ENCODE data around the gene VSX2. TPM values are rescaled to one million over a fixed set of nuclear protein-coding genes. Genes with fewer than 3 reads are reported as not detected.

VSX2 gene
- polyA plus RNA-seq, 2 of the 4 experiments (the other 2 are of a cell fraction), result not detected

- FAIRE-seq, result no peak
These were observed 59.9 kb downstream of the VSX2 start for GRCh38 chr14:74299061-74299545.

GRCh38 chr14:74301594-74302151, 62.4 kb downstream of the VSX2 start:
- ChIA-PET POLR2A (interaction anchor here (1.0 kb wide), 1 partner anchor 197 kb away, joined by 3 read pairs; no protein-coding TSS in a partner anchor), CTCF (interaction anchor here (1.0 to 3.6 kb wide), 12 partner anchors 8 to 258 kb away, joined by 3 to 40 read pairs (median 6); no protein-coding TSS in a partner anchor)
- H3K27ac ChIP-seq, result peak overlapping the region; percentile 87 to 89
- H3K4me2 ChIP-seq, result peak overlapping the region; percentile 87
- DNase-seq (ENCODE audit: low read depth in 1 of 2, low spot score in 1 of 2) (no peak), FAIRE-seq (no peak), ATAC-seq (peak in 1 of 2 experiments; percentile 1; a peak in 2 of 6 replicates)
- peaks cover 2% of the 10 kb centered on the region; the same call in 1 of the 3 replicates for H3K4me1 ChIP-seq
- 48% methylated on average over 22 of the region's 22 CpGs for WGBS (ENCODE audit: missing lambda C conversion rate)
- no peaks in the 10 kb centered on the region for H3K9me3 ChIP-seq
- H3K4me3 ChIP-seq, result peak overlapping the region; percentile 96
- no peak for TF ChIP-seq HOXA7 (CRISPR knock-in tag; IDR thresholded peaks at IDR 0.05)
- no peak for TF ChIP-seq SREBF2 (IDR thresholded peaks at IDR 0.05)
- TF ChIP-seq RCOR1 (IDR thresholded peaks at IDR 0.05; ENCODE audit: low read depth, low read length), result no peak
- TF ChIP-seq HOXB13 (CRISPR knock-in tag; IDR thresholded peaks at IDR 0.05; ENCODE audit: low read depth), result no peak
- TF ChIP-seq HMGXB4 (CRISPR knock-in tag; IDR thresholded peaks at IDR 0.05; ENCODE audit: borderline replicate concordance), result no peak
- no peak for TF ChIP-seq BHLHE40 (IDR thresholded peaks at IDR 0.05; ENCODE audit: low read depth, low read length)
- TF ChIP-seq KDM5A (IDR thresholded peaks at IDR 0.05), result no peak
- TF ChIP-seq CBX2 (IDR thresholded peaks at IDR 0.05; ENCODE audit: borderline replicate concordance, low read depth), result no peak
- no peak for TF ChIP-seq PHF8 (IDR thresholded peaks at IDR 0.05; ENCODE audit: borderline replicate concordance, low read depth)
- no peak for TF ChIP-seq POLR2AphosphoS2 (conservative IDR thresholded peaks at IDR 0.05; ENCODE audit: low read length)
- no peak for TF ChIP-seq JUNB (IDR thresholded peaks at IDR 0.05)

More at GRCh38 chr14:74299061-74299545, 59.9 kb downstream of the VSX2 start:
- no peaks in the 10 kb centered on the region for H3K9me3 ChIP-seq
- 83% methylated on average over 10 of the region's 10 CpGs for WGBS (ENCODE audit: missing lambda C conversion rate)
- H3K4me3 ChIP-seq, result no peak overlapping the region
- POLR2A ChIA-PET, result no interaction called here
- no peak overlapping the region for H3K4me2 ChIP-seq
- H3K4me1 ChIP-seq, result peaks cover 2% of the 10 kb centered on the region; the same call in 1 of the 3 replicates
- H3K27ac ChIP-seq, result no peak overlapping the region
- TF ChIP-seq POLR2AphosphoS2 (conservative IDR thresholded peaks at IDR 0.05; ENCODE audit: low read length), result no peak
- no peak for TF ChIP-seq KDM1A (IDR thresholded peaks at IDR 0.05; ENCODE audit: low read depth)
- no peak for TF ChIP-seq NFE2L2 (conservative IDR thresholded peaks at IDR 0.05; ENCODE audit: low read length)
- no peak for TF ChIP-seq PBX3 (IDR thresholded peaks at IDR 0.05)
- TF ChIP-seq CBX2 (IDR thresholded peaks at IDR 0.05; ENCODE audit: borderline replicate concordance, low read depth), result no peak
- no peak for TF ChIP-seq TP53 (CRISPR knock-in tag; IDR thresholded peaks at IDR 0.05)
- no peak for TF ChIP-seq SMC3 (IDR thresholded peaks at IDR 0.05)
- no peak for TF ChIP-seq ZSCAN20 (CRISPR knock-in tag; IDR thresholded peaks at IDR 0.05)
- no peak for TF ChIP-seq NPAS2 (CRISPR knock-in tag; IDR thresholded peaks at IDR 0.05; ENCODE audit: borderline replicate concordance)
- no peak for TF ChIP-seq CTCF (IDR thresholded peaks at IDR 0.05)
- no peak for TF ChIP-seq CHD4 (IDR thresholded peaks at IDR 0.05; ENCODE audit: borderline replicate concordance)
- no peak for TF ChIP-seq NR3C1 (IDR thresholded peaks at IDR 0.05)
- no peak for TF ChIP-seq MYC (IDR thresholded peaks at IDR 0.05; ENCODE audit: borderline replicate concordance, low read length)
- no peak for TF ChIP-seq HOXA7 (CRISPR knock-in tag; IDR thresholded peaks at IDR 0.05)
- no peak for TF ChIP-seq PHF8 (IDR thresholded peaks at IDR 0.05; ENCODE audit: borderline replicate concordance, low read depth)
- no peak for TF ChIP-seq HES2 (IDR thresholded peaks at IDR 0.05)
- TF ChIP-seq ELK1 (IDR thresholded peaks at IDR 0.05; ENCODE audit: low read depth, low read length), result no peak
- no peak for TF ChIP-seq ESRRA (IDR thresholded peaks at IDR 0.05; ENCODE audit: borderline replicate concordance, low read length)
- no peak for TF ChIP-seq ATOH8 (CRISPR knock-in tag; IDR thresholded peaks at IDR 0.05; ENCODE audit: low read depth)
- CTCF ChIA-PET, result interaction anchor here (1.4 to 5.3 kb wide), 3 partner anchors 13 to 188 kb away, joined by 5 to 32 read pairs (median 6); no protein-coding TSS in a partner anchor
- ATAC-seq (no peak), DNase-seq (ENCODE audit: low read depth in 1 of 2, low spot score in 1 of 2) (no peak)

Measured in A549 (cell line).